ENCODE measurements around the gene DGKI.

DNA sequence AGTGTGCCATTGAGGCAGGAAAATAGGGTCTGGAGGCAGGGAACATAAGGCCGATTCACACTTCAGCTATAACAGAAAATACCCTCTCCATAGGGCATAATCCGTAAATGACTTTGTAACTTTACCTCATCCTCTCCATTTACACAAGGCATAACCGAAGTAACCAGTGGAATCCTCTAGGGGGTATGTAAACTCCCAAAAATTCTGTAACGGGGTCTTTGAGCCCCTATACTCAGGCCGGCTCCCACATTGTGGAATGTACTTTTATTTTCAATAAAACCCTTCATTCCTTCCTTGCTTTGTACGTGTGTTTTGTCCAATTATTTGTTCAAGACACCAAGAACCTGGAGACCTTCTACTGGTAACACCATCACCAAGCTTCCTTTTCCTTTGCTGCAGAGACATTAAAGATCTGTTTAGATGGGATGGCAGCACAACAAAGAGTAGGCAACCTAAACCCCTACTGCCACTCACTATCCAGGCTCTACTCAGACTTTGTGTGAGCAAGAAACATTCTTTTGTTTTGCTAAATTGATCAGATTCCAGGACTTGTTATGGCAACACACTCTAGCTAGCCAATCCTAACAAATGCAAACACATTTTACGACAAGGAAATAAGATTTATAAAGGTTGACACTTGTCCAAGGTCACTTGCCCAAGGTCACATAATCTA lies 99.3 kb downstream of the DGKI start:
- TF ChIP-seq EZH2phosphoT487 (IDR thresholded peaks at IDR 0.05; ENCODE audit: low read depth) = no peak
- no peak for TF ChIP-seq CTCF (IDR thresholded peaks at IDR 0.05; ENCODE audit: low read depth, low read length)
